GM21619 (cell line): ENCODE data around the gene PALS1.
"Not testable (repeated sequence)": the region's sequence is repeated elsewhere in the genome, so short reads cannot be mapped to it uniquely, and the experiment has no call there.

Experiments
- ATAC-seq: cut with Tn5 transposase; IDR thresholded peaks from one replicate; pipeline ENCODE4 v1.9.1; 2021; ENCODE audit not compliant: unreplicated experiment

The PALS1 gene

DNA sequence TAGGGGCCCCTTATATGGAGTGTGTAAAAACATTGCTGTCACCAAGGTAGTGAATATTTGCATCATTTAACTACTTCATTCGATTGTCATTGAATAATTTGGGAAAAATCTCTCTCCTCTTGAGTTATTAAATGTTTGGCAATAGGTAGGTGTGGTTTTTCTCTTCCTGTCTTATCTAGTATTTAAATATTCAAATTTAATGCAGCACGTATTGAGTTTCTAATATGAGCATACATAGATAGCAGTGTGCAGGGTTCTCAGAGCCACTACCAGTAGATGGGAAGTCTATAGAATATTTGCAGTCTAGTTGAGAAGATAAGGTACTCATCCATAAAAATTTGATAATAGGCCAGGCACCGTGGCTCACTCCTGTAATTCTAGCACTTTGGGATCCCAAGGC is 16.7 kb downstream of the PALS1 start:
- ATAC-seq = no peak

DNA sequence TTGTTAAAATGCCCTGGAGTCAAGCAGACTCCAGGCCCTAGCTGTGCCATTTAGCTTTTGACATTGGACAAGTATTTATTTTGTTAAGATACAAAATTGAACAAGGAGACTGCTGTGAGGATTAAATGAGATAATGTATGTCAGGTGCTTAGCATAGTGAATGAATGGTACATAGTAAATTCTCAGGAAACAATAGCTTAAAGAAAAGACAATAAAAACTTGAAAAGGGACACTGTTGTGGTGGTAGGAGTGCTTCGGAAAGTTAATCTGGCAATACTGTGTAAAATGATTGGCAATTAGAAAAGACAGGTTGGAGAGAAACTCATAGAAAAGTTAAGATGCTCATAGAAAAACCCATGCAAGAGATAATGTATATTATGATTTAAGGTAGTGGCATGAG is 19.7 kb downstream of the PALS1 start:
- no peak for ATAC-seq

DNA sequence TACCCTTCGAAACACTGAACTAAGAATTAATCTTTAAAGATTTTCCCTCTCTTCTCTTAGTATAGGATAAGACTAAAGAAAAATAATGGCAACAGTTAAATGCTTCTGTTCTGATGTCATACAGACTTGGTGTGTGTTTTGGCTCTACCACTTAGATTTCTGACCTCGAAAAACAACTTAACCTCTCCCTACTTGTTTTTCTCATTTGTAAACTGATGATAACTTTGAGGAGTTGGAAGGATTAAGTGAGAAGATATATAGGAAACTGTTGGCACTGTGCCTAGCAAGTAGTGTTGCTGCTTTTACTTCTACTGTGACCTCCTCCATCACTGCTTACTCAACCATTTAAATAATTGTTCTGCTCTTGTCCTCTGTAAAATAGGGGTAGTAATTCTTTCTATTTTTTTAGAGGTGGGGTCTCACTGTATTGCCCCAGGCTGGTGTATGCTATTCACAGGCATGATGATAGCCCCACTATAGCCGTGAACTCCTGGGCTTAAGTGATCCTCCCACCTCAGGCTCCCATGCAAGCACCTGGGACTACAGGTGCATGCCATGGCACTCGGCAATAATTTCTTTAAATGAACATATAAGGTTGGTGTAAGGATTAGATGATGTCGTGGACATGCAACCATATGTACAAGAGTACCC is 22.4 kb downstream of the PALS1 start:
- ATAC-seq = no peak

DNA sequence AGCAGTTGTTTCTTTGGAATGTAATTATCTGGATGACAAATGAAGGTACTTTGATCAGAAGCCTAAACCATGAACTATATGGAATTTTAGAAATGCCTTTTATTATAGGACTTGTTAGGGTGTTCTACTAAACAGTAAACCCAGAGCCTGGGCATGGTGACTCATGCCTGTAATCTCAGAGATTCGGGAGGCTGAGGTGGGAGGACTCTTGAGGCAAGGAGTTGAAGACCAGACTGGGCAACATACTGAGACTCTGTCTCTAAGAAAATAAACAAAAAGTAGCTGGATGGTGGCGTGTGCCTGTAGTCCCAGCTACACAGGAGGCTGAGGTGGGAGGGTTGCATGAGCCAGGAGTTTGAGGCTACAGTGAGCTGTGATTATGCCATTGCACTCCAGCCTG is 23.9 kb downstream of the PALS1 start:
- no peak for ATAC-seq

DNA sequence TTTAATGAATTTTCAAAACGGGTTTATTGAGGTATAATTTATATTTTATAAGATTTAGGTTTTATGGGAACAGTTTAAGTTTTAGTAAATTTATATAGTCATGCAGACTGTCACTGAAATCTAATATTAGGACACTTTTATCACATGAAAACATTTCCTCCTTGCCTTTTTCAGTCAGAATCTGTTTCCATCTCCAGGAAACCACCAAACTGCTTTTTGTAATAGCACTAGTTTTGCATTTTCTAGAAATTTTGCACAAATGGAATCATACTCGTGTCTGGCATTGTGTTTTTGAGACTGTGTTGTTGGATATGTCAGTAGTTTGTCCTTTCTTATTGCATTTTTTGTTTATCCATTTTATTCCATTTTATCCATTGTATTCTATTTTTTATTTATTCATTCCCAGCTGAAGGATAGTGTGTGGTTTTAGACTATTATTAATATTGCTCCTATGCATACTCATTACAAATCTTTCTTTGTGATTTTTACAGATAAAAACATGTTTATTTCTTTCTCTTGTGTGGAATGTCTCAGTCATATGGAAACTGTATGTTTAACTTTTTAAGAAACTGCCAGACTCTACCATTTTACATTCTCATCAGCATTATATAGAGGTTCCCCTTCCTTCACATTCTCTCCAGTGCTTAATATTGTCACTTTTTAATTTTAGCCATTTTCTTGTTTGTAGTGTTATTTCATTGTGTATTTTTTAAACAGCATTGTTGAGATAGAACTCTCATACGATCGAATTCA is 26.5 kb downstream of the PALS1 start:
- ATAC-seq = no peak

DNA sequence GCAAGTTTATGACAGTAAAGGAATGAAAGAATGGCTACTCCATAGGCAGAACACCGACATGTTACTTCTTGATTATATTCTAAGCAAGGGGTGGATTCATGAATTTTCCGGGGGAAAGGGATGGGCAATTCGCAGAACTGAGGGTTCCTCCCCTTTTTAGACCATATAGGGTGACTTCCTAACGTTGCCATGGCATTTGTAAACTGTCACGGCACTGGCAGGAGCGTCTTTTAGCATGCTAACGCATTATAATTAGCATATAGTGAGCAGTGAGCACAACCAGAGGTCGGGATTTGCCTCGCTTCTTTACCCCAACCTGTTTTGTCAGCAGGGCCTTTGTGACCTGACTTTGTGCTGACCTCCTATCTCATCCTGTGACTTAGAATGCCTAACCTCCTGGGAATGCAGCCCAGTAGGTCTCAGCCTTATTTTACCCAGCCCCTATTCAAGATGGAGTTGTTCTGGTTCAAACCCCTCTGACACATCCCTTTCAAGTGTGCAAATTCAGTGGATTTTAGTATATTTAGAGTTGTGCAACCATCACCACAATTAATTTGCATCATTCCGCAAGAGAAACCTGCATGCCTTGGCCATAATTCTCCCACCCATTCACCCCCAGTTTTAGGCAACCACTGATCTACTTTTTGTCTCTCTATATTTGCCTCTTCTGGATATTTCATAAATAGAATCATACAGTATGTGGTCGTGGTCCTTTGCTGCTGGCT is 27.4 kb downstream of the PALS1 start:
- no peak for ATAC-seq

DNA sequence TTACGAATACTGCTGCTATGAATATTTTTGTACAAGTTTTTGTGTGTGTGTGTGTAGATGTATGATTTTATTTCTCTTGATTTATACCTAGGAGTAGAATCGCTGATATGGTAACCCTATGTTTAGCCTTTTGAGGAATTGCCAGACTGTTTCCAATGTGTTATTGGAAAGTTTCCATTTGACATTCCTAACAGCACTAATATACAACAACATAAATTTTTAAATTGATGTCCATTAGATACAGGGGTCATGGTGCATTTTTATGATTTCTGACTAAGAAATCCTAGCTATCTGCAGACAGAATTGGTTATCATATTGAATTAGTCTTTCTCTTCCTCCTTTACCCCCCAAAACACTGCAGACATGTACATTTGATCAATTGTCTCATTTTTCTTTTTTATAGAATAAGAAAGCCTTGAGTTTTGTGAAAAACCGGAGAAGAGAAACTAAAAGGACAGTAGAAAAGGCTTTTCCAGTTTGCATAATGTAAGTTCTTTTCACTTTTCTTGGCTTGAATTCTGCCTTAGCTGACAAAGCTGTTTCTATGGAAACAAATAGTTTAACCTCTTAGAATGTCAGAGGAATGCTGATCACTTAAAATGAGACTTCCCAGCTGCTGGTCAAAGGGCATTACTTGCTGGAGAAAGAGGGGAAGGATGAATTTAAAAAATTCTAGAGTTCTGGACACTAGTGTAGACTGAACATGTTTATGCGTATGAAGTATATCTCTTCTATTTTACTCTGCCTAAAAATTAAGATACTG is 28.2 kb downstream of the PALS1 start:
- ATAC-seq = no peak

DNA sequence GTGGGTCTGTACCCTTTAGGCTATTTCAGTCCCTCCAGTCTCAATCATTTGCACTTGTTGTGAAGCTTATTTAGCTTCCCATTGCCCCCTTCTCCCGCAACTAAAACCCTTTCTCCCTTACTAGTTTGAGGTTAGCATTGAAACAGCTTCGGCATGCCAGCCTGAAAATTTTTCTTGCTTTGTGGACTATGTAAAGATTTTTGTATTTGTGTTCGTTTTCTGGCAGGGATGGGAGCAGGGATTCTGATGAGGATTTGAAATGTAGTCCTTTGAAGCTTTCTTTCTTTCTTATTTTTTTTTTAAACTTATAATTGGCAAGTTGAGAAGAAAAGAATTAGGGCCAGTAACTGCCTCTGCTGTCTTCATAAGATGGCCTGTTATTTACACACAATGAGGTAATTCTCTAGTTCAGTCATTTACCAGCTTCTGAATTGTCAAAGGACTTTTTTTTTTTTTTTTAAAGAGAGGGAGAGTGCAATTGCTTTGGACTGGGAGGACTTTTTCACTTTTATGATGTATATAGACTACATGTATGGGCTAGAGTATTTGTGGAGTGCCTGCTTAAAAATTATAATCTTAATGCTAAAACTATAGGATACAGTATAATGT is 29.0 kb downstream of the PALS1 start:
- no peak for ATAC-seq

DNA sequence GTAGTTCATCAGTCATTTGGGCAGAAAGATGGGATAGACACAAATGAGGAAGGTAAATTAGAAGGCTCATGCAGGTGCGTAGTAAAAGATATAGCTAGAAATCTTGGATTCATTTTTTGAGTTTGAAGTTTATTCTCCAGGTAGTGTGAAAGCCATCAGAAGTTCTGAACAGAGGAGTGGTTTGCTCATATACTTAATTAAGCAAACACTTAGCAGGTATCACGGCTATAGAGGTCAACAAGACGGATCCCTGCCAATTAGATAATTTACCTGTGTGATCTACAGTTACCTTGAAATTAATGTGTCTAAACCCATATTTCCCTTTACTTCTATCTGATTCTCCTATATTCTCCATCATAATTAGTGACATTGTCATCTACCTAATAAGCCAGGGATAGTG is 29.7 kb downstream of the PALS1 start:
- ATAC-seq = no peak

DNA sequence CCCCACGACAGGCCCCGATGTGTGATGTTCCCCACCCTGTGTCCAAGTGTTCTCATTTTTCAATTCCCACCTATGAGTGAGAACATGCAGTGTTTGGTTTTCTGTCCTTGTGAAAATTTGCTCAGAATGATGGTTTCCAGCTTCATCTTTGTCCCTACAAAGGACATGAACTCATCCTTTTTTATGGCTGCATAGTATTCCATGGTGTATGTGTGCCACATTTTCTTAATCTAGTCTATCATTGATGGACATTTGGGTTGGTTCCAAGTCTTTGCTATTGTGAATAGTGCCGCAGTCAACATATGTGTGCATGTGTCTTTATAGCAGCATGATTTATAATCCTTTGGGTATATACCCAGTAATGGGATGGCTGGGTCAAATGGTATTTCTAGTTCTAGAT is 32.0 kb downstream of the PALS1 start:
- ATAC-seq = not testable (repeated sequence)

DNA sequence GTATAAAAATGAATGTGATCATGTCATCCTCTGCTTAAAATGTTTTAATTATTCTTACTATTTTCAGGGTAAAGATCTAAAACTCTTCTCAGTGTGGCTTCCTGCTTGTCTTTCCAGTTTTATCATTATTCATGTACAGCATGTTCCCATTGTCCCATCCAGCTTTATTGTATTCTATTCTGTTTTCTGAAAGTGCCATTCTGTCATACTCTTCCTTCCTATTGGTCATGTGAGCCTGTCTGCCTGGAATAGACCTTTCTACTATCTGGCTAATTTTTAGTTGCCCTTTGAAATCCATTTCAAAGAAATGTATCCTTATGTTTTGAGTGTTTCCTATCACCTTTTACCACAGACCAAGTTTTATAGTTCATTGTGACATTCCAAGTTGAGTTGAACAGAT is 34.9 kb downstream of the PALS1 start:
- no peak for ATAC-seq

DNA sequence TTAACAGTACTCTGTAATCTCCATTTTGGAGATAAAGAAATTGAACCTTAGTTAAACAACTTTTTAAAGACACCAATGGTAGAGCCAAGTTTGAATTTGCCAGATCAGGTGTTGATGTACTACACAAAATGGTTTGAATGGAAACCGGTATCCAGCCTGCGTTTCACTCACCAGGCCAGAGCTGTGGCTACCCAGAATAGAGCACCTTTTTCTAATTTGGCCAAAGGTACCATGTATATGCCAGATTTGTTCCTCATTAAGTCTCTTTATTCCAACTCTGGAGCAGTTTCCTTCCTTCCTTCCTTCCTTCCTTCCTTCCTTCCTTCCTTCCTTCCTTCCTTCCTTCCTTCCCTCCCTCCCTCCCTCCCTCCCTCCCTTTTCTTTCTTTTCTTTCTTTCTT is 39.3 kb downstream of the PALS1 start:
- ATAC-seq = no peak

DNA sequence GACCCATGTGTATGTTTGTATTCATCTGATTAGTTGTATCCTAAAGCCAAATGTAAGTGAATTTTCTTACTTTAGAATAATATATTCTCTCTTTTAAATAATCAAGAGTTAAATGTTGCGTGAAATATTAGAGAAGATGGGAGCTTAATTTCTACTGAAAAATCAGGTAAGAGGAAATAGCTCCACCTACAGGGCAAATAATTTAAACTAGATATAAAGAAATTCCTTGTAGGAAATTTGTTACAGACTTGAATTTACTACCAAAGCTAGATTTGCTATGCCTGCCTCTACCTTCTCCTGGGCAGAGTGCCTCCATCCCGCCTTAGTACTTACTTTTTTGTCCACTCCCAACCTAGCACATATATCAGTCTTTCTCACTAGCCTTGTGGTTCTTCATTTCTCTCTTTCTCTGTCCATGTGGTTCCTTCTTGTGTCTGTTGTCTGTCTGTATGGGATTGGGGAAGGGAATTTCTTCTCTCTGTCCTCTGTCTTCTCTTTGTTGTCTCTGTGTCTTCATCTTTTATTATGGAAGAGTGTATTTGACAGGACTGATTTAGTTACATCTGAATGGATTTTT is 44.7 kb downstream of the PALS1 start:
- no peak for ATAC-seq
